Measurements from ENCODE around the gene CTNNA1. TPM values are rescaled to one million over a fixed set of nuclear protein-coding genes. Genes with fewer than 3 reads are reported as not detected.
A peak's percentile ranks its signal among the peaks of the same experiment; 100 is the strongest.

Gene CTNNA1
- total and polyA plus RNA-seq, 9 of the 15 experiments (the other 6 are each of a cell fraction or from before 2014, with no cell fraction given): 29.6 to 117 (median 89.1) TPM

GRCh38 chr5:138947780-138948179 is 194.6 kb downstream of the CTNNA1 start (continued):
- no peak for TF ChIP-seq HOXB6 (CRISPR knock-in tag; IDR thresholded peaks at IDR 0.05; ENCODE audit: borderline replicate concordance)
- TF ChIP-seq ZNF384 (IDR thresholded peaks at IDR 0.05; ENCODE audit: low read depth, low read length): no peak
- no peak for TF ChIP-seq ZFP1 (CRISPR knock-in tag; IDR thresholded peaks at IDR 0.05)
- TF ChIP-seq ZNF41 (CRISPR knock-in tag; conservative IDR thresholded peaks at IDR 0.05): no peak

- DNase-seq (ENCODE audit: extremely low read depth in 1 of 4, low spot score in 3 of 4) (no peak), FAIRE-seq (no peak), ATAC-seq (no peak)
- Histone ChIP-seq H3K36me3 (ENCODE audit: control insufficient read depth, insufficient read depth, low read length) (peaks cover 4% of the 10 kb centered on the region; the same call in 2 of the 3 replicates), H3K4me2 (ENCODE audit: insufficient read depth, low read length) (no peak overlapping the region), H3K27ac (ENCODE audit: extremely low read depth, low read depth, low read length) (no peak overlapping the region), H3K4me3 (no peak overlapping the region), H4K20me1 (replicated peaks; ENCODE audit: control insufficient read depth, insufficient read depth, low read length) (no peaks in the 10 kb centered on the region), H3K27me3 (ENCODE audit: control insufficient read depth in 2 of 2, insufficient read depth in 2 of 2, low read length in 2 of 2) (no peaks in the 10 kb centered on the region), H3K9ac (ENCODE audit: insufficient read depth in 1 of 2, low read depth in 2 of 2, low read length in 2 of 2) (0 out of 4 replicates have a peak overlapping the region, but pooled peaks of 1 of the 2 experiments have one; percentile 31), H3K79me2 (ENCODE audit: control insufficient read depth, insufficient read depth, low read length) (no peaks in the 10 kb centered on the region), H3K9me1 (ENCODE audit: control insufficient read depth, insufficient read depth, low read length) (peaks cover 2% of the 10 kb centered on the region), H3K9me3 (replicated peaks; ENCODE audit: control insufficient read depth, insufficient read depth, low read depth, low read length) (no peaks in the 10 kb centered on the region), H2AFZ (ENCODE audit: low read depth, low read length) (no peak overlapping the region), H3K4me1 (replicated peaks in 1 of 2; ENCODE audit: control insufficient read depth in 2 of 2, insufficient read depth in 2 of 2, low read length in 2 of 2) (peaks cover 0 to 30% of the 10 kb centered on the region in 2 experiments; a peak in 2 of 5 replicates)
- ChIA-PET CTCF (ENCODE audit: low intra/inter-chr PET ratio) (no interaction called here), POLR2A (interaction anchor here (0.6 kb wide), 2 partner anchors 151 to 352 kb away, joined by 3 read pairs; no protein-coding TSS in a partner anchor)
- 73% methylated on average over 23 of the region's 23 CpGs for WGBS (ENCODE audit: insufficient coverage, low coverage, missing lambda C conversion rate)
- in situ Hi-C loops (cut with MboI): no loop called here
- no TSS peak for BruUV-seq (replicated peaks)
- TF ChIP-seq RNF2 (IDR thresholded peaks at IDR 0.05): no peak
- no peak for TF ChIP-seq ZNF143 (CRISPR knock-in tag; IDR thresholded peaks at IDR 0.05)
- TF ChIP-seq, protein P1, sequence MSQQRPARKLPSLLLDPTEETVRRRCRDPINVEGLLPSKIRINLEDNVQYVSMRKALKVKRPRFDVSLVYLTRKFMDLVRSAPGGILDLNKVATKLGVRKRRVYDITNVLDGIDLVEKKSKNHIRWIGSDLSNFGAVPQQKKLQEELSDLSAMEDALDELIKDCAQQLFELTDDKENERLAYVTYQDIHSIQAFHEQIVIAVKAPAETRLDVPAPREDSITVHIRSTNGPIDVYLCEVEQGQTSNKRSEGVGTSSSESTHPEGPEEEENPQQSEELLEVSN (IDR thresholded peaks at IDR 0.05; ENCODE audit: borderline replicate concordance in 1 of 2, extremely low read depth in 1 of 2, insufficient read depth in 1 of 2, insufficient read length in 1 of 2, low read depth in 1 of 2, low read length in 1 of 2, poor library complexity in 1 of 2, severe bottlenecking in 1 of 2): no peak
- no peak for TF ChIP-seq ZNF561 (CRISPR knock-in tag; conservative IDR thresholded peaks at IDR 0.05)
- intact Hi-C loops (cut with micrococcal nuclease): no loop called here
These were observed 195.4 kb downstream of the CTNNA1 start for GRCh38 chr5:138948471-138949222.

Data from K562 (cell line).